NCI-H460 (cell line): ENCODE results near the gene EHMT1. TPM values are rescaled to one million over a fixed set of nuclear protein-coding genes. Genes with fewer than 3 reads are reported as not detected.
"Not testable (repeated sequence)": the region's sequence is repeated elsewhere in the genome, so short reads cannot be mapped to it uniquely, and the experiment has no call there.

ENCODE experiments used
- DNase-seq: peaks from one replicate; pipeline ENCODE4 v3.0.0-alpha.2; 2016; ENCODE audit warnings: low read depth; ENCODE audit errors: extremely low read depth
- total RNA-seq: library from RNA; depleted of rRNA; stranded (reverse); fragments of >200 nt; shearing (Covaris generic); gene quantifications from 2 replicates; pipeline ENCODE4 v1.2.3, GENCODE V29; 2014

The EHMT1 gene
- total RNA-seq, 1 experiment from 2014 or later, result 44.7 TPM

DNA sequence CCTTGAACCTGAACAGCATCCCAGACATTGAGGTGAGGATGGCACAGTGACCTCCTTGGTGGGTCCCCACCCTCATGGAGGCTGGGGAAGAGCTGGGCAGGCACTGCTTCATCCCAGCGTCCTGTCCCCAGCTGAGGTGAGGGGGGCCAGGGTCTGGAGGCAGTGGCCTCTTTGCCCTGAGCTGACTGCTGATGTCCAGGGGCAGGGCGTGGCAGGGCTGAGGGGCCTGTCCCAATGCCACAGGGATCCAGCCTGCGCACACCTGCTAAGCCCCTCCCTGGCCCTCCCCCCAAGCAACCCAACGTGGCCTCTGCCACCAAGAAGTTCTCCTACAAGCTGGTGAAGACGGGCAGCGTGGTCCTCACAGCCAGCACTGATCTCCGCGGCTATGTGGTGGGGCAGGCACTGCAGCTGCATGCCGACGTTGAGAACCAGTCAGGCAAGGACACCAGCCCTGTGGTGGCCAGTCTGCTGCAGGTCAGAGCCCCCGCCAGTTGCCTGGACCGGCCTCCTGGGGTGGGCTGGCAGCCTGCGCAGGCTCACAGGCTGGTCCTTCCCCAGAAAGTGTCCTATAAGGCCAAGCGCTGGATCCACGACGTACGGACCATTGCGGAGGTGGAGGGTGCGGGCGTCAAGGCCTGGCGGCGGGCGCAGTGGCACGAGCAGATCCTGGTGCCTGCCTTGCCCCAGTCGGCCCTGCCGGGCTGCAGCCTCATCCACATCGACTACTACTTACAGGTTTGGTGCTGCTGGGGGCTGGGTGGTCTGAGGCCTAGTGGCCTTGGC, 4.9 kb upstream of the EHMT1 start:
- DNase-seq, result no peak

DNA sequence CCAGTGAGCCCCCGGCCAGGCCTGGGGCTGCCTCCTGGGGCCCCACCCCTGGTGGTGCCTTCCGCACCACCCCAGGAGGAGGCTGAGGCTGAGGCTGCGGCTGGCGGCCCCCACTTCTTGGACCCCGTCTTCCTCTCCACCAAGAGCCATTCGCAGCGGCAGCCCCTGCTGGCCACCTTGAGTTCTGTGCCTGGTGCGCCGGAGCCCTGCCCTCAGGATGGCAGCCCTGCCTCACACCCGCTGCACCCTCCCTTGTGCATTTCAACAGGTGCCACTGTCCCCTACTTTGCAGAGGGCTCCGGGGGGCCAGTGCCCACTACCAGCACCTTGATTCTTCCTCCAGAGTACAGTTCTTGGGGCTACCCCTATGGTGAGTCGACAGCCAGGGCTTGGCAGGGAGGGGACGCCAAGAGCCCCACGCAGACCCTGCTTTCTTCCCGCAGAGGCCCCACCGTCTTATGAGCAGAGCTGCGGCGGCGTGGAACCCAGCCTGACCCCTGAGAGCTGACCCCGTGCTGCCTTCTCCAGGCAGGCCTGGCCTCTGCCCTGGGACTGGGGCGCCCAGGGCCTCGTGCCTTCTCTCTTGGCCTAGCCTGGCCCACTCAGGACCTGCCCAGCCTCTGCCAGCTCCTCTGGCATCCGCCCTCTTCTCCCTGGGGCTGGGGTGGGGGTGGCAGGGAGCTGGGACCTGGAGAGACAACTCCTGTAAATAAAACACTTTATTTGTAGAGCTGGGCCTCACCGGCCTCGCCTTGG, 4.0 kb upstream of the EHMT1 start:
- DNase-seq, result no peak

DNA sequence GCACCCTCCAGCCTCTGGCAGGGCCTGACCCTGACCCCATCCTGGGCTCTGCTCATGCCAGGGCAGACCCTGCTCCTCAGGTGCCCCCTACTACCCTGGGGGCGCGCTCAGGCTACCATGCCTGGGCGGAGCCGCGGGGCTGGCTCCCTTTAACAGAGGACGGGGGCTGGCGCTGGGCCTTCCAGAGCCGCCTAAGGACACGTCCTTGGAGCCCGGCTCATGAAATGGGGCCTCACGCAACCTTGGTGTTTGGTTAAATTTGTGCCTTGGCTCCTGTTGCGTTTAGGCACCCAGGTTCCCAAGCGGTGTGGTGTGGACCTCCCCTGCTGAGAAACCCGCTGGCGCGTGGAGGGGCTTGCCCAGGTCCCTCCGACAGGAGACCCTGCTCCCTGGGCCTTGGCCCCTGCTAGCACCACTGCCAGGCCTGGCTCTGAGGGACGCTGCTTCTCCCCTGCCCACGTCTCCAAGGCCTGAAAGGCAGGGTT, 3.4 kb upstream of the EHMT1 start:
- no peak for DNase-seq

DNA sequence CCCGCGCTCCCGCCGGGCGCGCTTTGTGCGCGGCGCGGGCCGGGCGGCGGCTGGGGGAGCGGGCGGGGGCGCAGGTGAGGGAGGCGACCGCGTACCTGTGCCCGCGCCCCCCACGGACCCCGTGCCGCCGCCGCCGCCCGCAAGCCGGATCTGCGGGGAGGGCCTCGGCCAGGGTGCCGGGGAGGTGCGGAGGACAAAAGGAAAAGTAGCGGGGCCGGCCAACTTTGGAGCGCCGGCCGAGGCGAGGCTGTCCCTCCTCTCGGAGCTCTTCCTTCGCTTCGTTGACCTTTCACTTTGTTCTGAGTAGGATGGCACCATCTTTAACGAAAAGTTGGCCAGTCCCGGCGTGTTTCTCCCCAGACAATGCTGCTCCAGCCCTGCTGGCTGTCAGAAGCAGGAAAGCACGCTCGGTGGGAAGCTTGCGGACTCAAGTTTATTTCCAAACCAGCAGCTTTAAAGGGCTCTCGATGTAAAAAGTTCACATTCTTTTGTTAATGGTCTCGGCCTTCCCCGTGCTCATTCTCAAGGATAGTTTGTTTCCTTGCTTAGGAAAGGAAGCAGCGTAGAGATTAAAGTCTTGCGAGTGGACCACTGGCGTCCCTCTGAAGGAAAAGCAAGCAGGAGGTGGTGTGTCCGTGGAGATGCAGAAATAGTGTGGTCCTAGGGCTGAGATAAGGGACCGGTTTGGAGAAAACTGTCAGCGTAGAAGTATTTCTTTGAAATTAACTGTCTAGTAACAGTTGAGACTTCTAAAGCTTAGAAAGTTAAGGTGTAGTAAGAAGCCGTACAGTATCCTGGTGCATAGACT, 639 bp downstream of the EHMT1 start:
- no peak for DNase-seq

DNA sequence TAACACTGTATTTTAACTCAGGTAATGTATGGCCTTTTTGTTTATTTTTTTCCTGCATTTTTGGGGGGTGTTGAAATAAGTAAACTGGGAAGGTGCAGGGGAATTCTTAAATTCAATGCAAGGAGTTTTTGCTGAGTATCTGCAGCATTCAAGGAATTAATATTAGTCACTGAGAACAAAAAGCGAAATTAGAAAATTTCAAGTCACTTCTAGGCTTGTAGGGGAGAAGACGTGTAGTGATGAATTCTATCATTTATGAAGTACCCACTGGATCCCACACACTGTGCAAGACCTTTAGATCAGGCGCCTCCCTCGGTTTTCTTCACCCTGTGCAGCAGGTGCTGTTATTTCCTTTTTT, 1.2 kb downstream of the EHMT1 start:
- DNase-seq, result no peak

DNA sequence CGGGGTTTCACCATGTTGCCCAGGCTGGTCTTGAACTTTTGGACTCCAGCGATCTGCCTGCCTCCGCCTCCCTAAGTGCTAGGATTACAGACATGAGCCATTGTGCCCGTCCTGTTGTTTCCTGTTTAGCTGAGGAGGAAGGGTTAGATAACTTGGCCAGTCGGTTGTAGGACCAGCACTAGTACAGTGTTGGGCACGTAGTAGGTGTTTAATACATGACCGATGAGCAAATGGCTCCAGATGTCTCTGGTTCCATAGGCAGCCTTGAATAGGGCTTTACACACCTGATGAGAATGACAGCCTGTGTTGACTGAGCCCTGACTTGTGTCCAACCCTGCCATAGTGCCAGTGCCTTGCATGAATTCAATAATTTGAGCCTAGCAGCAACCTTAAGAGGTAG, 1.8 kb downstream of the EHMT1 start:
- DNase-seq, result no peak

DNA sequence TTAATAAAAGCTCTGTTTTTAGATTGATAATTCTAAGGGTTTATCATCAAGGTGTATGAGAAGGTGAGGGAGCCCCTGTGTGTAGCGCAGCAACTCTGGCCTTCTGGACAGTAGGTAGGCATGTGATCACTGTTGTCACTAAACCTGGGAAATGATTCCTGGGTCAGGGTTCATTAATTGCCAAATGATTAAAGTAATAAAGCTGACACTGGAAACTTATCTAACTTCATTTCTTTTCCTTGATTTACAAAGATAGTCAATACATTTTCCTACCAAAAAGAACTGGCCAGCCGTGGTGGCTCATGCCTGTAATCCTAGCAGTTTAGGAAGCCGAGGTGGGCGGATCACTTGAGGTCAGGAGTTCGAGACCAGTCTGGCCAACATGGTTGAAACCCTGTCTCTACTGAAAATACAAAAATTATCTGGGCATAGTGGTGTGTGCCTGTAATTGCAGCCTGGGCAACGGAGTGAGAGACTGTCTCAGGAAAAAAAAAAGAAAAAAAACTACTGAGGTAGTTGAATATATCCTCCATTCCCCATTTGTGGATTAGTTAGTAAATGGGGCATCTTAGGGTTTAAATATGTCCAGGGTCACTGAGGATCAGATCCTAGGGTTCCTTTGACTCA, 2.4 kb downstream of the EHMT1 start:
- no peak for DNase-seq

DNA sequence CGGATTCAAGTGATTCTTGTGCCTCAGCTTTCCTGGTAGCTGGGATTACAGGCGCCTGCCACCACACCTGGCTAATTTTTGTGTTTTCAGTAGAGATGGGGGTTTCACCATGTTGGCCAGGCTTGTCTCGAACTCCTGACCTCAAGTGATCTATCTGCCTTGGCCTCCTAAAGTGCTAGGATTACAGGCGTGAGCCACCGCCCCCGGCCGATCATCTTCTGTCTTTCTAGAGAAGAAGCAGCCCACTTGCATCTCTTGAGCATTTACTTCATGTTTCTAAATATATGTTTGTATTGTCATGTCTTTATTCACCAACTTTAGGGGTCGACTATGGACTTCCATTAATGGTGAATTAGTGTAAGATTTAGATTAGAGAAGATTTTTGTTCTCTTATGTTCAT, 3.4 kb downstream of the EHMT1 start:
- not testable (repeated sequence) for DNase-seq

DNA sequence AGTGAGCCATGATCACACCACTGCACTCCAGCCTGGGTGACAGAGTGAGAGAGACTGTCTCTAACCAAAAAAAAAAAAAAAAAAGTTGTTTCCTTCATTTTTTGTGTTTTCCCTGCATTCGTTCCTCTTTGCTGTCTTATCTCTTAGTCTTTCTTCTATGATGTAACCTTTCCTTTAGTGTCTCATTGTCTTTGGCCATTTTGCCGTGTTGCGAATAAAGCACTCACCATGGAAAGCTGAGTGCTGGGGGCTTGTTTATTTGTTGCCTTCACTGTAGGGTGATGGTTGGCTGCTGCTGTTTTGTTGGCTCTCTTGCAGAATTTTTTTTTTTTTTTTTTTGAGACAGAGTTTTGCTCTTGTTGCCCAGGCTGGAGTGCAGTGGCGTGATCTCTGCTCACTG, 7.7 kb downstream of the EHMT1 start:
- DNase-seq, result no peak

DNA sequence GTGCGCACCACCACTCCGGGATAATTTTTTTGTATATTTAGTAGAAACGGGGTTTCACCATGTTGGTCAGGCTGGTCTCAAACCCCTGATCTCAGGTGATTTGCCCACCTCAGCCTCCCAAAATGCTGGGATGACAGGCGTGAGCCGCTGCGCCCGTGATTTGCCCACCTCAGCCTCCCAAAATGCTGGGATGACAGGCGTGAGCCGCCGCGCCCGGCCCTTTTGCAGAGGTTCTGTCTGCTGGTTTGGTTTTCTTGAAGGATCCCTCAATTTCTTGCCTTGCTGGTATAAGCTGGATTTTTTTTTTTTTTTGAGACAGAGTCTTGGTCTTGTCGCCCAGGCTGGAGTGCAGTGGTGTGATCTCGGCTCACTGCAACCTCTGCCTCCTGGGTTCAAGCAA, 8.6 kb downstream of the EHMT1 start:
- not testable (repeated sequence) for DNase-seq

DNA sequence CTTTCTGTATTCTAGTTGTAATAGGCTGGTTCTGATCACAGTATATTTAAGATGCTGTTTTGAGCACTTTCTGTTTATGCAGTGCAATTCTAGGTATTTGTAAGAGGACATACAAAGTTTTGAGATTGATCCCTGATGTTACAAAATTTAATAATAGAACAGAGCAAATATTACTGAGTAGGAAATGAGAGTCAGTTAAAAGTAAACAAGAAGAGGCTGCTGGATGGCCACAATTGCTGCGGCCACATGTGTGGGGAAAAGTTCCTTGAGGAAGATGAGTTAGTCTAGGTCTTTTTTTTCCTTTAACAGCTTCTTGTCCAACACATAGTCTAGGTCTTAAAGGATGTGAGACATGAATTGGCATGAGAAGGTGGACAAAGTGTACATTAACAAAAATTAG, 11.3 kb downstream of the EHMT1 start:
- no peak for DNase-seq

DNA sequence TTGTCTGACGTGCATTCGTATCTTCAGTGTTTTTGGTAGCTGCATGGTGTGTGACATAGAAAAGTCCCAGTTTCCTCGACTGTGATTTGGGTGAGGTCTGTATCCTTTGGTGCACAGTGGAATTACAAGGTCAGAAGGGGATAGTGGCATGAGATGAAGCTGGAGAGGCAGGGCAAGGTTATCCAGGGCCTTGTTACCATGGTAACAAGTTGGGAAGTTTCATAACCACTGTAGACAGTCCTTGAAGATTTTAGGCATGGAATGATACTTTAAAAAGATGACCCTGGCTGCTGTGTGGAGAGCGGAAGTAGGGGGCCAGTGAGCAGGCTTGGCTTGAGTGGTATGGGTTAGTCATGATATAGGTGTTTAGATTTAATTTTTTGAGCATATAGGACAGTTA, 11.9 kb downstream of the EHMT1 start:
- no peak for DNase-seq

DNA sequence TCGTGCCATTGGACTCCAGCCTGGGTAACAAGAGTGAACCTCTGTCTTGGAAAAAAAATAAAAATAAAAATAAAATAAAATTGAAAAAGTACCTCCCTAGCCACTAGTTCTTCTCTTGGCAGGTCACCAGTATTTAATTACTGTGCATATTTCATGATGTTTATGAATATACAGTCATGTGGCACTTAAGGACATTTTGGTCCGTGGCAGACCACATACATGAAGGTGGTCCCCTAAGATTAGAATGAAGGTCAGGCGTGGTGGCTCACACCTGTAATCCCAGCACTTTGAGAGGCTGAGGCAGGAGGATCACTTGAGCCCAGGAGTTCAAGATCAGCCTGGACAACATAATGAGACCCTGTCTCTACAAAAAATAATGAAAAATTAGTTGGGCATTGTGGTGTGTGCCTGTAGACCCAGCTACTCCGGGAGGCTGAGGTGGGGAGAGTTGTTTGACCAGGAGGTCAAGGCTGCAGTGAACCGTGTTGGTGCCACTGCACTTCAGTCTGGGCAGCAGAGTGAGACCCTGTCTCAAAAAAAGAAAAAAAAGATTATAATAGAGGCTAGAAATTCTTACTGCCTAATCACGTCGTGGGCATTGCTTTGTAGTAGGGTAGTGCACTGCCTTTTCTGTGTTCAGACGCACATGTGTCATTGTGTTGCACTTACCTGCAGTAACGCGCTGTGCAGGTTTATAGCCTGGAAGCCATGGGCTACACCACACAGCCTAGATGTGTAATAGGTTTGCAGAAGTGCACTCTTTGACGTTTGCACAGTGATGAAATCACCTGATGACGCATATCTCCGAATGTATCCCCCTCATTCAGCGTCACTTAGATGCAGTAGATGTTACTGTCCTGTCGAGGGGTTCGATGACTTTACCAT, 12.8 kb downstream of the EHMT1 start:
- DNase-seq, result no peak

DNA sequence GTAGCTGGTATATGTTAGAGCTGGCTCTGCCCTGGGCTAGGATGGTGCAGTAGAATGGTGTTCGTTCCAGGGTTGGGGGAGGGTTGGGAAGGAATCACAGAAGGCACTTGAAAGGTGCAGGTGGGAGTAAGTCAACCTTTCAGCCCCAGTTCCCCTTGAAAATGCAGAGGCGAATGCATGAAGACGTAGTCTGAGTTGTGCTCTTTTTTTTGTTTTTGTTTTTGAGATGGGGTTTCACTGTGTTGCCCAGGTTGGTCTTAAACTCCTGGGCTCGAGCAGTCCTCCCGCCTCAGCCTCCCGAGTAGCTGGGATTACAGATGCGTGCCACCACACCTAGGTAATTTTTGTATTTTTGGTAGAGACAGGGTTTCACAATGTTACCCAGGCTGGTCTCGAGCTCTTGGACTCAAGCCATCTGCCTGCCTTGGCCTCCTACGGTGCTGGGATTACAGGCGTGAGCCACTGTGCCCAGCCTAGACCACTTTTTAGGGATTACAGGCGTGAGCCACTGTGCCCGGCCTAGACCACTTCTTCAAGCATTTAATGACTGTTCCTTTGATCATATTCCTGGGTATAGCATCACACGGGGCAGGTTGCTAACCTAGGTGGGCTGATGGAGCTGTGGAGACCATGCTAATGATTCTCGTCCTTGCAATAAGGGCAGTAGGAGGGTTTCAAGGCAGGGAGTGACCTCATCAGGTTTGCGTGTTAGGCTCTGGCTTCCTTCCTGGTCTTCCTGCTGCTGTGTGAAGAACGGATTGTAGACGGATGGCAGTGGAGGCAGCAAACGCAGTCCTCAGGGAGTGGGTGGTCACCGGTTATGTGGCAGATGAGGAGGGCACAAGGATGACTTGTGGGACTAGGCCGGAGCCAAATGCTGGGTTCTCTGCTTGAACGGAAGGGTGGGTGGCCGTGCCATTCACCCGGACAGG, 13.7 kb downstream of the EHMT1 start:
- no peak for DNase-seq

DNA sequence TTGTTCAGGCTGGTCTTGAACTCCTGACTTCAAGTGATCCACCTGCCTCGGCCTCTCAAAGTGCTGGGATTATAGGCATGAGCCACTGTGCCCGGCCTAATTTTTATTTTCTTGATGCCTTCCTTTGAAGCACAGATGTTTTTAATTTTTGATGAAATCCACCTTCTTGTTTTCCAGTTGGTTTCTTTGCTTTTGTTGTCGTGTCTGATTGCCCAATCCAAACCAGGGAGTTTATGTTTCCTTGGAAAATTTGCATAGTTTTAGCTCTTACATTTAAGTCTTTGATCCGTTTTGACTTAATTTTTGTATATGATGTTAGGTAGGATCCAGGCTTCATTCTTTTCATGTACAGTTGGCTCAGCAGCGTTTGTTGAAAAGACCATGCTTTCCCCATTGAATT, 15.2 kb downstream of the EHMT1 start:
- DNase-seq, result no peak

DNA sequence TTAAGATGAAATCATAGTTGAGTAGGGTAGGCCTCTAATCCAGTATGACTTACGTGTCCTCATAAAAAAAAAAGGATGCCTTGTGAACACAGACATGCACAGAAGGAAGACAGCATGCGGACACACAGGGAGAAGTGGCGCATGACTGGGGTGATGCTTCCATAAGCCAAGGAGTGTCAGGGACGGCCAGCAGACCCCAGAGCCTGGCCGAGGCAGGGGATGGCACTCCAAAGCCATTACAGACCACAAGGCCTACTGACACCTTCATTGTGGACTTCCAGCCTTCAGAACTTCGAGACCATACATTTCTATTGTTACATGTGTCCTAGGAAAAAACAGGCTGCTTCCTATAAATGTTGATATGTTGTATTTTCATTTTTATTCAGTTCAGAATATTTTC, 19.9 kb downstream of the EHMT1 start:
- DNase-seq, result no peak

DNA sequence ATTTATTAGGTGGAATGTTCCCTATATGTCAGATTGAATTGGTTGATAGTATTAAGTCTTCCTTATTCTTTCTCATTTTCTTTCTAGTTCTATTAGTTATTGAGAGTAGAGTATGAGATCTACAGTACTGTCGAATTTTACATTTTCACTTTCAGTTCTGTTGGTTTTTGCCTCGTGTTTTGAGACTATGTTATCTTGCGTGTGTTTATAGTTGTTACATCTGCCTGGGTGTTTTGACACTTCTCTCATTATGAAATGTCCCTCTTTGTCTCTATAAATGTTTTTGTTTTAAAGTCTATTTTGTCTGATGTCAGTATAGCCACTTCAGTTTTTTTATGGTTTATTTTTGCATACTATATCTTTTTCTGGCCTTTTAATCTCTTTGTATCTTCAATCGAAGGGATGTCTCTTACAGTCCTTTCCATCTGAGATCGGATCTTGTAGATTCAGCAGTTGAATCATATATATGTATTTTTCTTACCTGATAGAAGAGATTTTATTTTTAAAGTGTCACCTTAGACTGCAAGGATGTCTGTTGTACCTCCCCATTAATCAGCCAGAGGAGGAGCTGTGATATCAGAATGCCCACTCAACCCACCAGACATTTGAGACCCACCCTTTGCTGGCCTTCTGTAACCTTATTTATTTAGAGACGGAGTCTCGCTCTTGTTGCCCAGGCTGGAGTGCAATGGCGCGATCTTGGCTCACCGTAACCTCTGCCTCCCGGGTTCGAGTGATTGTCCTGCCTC, 20.7 kb downstream of the EHMT1 start:
- DNase-seq, result no peak

DNA sequence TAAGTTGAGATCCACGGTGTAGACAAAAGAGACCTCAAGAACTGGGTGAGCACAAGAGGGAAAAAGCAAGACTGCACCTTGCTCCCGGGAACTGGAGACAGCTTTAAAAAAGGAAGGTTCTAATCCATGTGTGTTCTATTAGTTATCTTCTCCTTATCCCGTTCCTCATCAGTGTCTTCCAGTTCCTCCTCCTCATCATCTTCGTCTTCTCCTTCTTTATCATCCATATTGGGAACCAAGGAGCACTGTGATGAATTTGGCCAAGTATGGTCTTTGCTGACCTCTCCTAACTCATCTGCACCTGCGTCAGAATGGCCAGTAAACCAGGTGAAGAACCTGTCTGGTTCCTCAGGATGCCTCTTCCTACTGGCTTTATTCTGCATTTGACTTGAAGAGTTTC, 22.1 kb downstream of the EHMT1 start:
- DNase-seq, result no peak
